Heart left ventricle (tissue), 16 donors: ENCODE measurements around the gene SDHB. TPM values are rescaled to one million over a fixed set of nuclear protein-coding genes. Genes with fewer than 3 reads are reported as not detected.

ENCODE experiments used
- ATAC-seq, 4 donors: fragments of 200-7000 bp; cut with Tn5 transposase; one replicate each; pipeline ENCODE4 v1.9.1; 2020 to 2022; ENCODE audit warnings: moderate library complexity in 4 of 4, mild to moderate bottlenecking in 3 of 4, moderate number of reproducible peaks in 1 of 4
- DNase-seq, 5 donors: peaks; one replicate each; pipeline ENCODE4 v3.0.0-alpha.2; 2020
- H3K27ac ChIP-seq, 12 donors: fragments of 200-600 bp; sonication (generic) in 4 of 12; one replicate each; pipeline versions ENCODE4 v1.5.0 to v1.8.0; 2016 to 2022; ENCODE audit warnings: mild to moderate bottlenecking in 2 of 12
- H3K27me3 ChIP-seq, 9 donors: fragments of 200-600 bp; sonication (generic) in 2 of 9; one replicate each; pipeline versions ENCODE4 v1.5.1 to v1.8.0; 2016 to 2022; ENCODE audit warnings: mild to moderate bottlenecking in 3 of 9
- H3K36me3 ChIP-seq, 9 donors: fragments of 200-600 bp; sonication (generic) in 2 of 9; one replicate each; pipeline versions ENCODE4 v1.5.0 to v1.8.0; 2018 to 2022; ENCODE audit warnings: mild to moderate bottlenecking in 2 of 9
- H3K4me1 ChIP-seq, 12 donors: fragments of 200-600 bp; sonication (generic) in 4 of 12; one replicate each; pipeline versions ENCODE4 v1.5.0 to v1.8.0; 2016 to 2022; ENCODE audit warnings: mild to moderate bottlenecking in 3 of 12
- H3K4me3 ChIP-seq, 12 donors: fragments of 200-600 bp; sonication (generic) in 4 of 12; one replicate each; pipeline versions ENCODE4 v1.5.0 to v1.8.0; 2017 to 2022; ENCODE audit warnings: mild to moderate bottlenecking in 9 of 12, moderate library complexity in 4 of 12
- H3K9me3 ChIP-seq, 12 donors: fragments of 200-600 bp; sonication (generic) in 4 of 12; one replicate each; pipeline versions ENCODE4 v1.5.0 to v1.8.0; 2016 to 2022; ENCODE audit warnings: mild to moderate bottlenecking in 1 of 12
- CTCF ChIP-seq, 12 donors: fragments of 200-600 bp; sonication (generic) in 4 of 12; IDR thresholded peaks; one replicate each; pipeline versions ENCODE4 v1.5.0 to v1.8.0; 2018 to 2022; ENCODE audit warnings: antibody characterized with exemption in 12 of 12, mild to moderate bottlenecking in 5 of 12
- POLR2A ChIP-seq, 2 donors: fragments of 450-650 bp; IDR thresholded peaks; one replicate each; pipeline ENCODE4 v1.6.1; 2017; ENCODE audit warnings: antibody characterized with exemption in 2 of 2, mild to moderate bottlenecking in 2 of 2, moderate library complexity in 2 of 2
- WGBS, 4 donors: extraction: QIAGEN DNeasy Blood & Tissue Kit in 2 of 4; methylation state at CpG; one replicate each; pipeline versions ENCODE4 v1.1.5 to v1.1.7; 2013 to 2018; 5-methylcytosine and 5-hydroxymethylcytosine counted together
- intact Hi-C, 10 donors: fragments of 100-400 bp; cut with DNase I; formaldehyde crosslinking; loops; one replicate each; pipeline versions ENCODE4 v1.11.1 to v1.14.2; 2022
- long read RNA-seq, 3 donors: library from polyadenylated mRNA; unstranded; transcript quantifications; one replicate each; pipeline ENCODE4 v2.0.0, GENCODE V29; 2020 to 2021
- polyA plus RNA-seq, 2 donors: library from polyadenylated mRNA; stranded (reverse); fragments of 200-250 nt; gene quantifications; one replicate each; pipeline ENCODE4 v1.2.3, GENCODE V29; 2013
- total RNA-seq, 9 donors: library from RNA; depleted of rRNA in 2 of 9; stranded (reverse); fragments of >200 nt in 2 of 9; fragmentation: NEBNext Ultra II Directional in 3 of 9; extraction: Animal tissue kit (Norgen Biotek cat#: 25700) in 3 of 9; gene quantifications; one replicate each; pipeline versions ENCODE4 v1.1.0 to v1.2.4, GENCODE V29; 2016 to 2023
- donor health status: ischemic (EF 13 %, LVEDD 7.1; RV severe dilation, severe dysfunction).
- donor health status: healthy with polysubstance abuse.
- donor health status: DM: no; HTN: yes; CAD: no.
- donor health status: DM: no; HTN: no; CAD: no.
- donor health status: ischemic (EF 25% LVEDD 6.9; RV normal size, moderate dysfunction).
- donor health status: ischemic (EF 25% LVEDD 5.7; RV mildly dilated, moderate dysfunction).
- donor health status: healthy.
- donor health status: DM: yes; HTN: yes; CAD: no.
- donor health status: ischemic (EF 35%, LVEDD 5.7; RV mildly dilated, moderate dysfunction).
- donor health status: nonischemic (EF 11% LVEDD 7.7; RV severe dilation, severe dysfunction).
- donor health status: DM: yes; HTN: yes; CAD: no.
- donor health status: PGD.
- donor health status: ischemic (EF 29% LVEDD 5.4; RV normal size, mild dysfunction).
- donor health status: nonischemic (EF 23%, LVEDD 6.1; RV moderate dilation, normal function).

The SDHB gene
- total RNA-seq (100 to 1,000 TPM; 226 to 617 (median 341) TPM), polyA plus RNA-seq (100 to 1,000 TPM; 174 to 305 TPM)
- long read RNA-seq, donor 1, transcript SDHB-201 (8 exons, 1,153 nt), result major isoform, 239 of 259 reads
- long read RNA-seq, donor 1, partial matches to known transcripts, result 13 of 259 reads
- long read RNA-seq, donor 1, other reads (novel, unspliced or antisense), result 7 of 259 reads
- long read RNA-seq, donor 2, transcript SDHB-201 (8 exons, 1,153 nt), result major isoform, 455 of 468 reads
- long read RNA-seq, donor 2, partial matches to known transcripts, result 8 of 468 reads
- long read RNA-seq, donor 2, other reads (novel, unspliced or antisense), result 5 of 468 reads
- long read RNA-seq, donor 3, transcript SDHB-201 (8 exons, 1,153 nt), result major isoform, 124 of 134 reads
- long read RNA-seq, donor 3, partial matches to known transcripts, result 8 of 134 reads
- long read RNA-seq, donor 3, other reads (novel, unspliced or antisense), result 1 of 134 reads

DNA sequence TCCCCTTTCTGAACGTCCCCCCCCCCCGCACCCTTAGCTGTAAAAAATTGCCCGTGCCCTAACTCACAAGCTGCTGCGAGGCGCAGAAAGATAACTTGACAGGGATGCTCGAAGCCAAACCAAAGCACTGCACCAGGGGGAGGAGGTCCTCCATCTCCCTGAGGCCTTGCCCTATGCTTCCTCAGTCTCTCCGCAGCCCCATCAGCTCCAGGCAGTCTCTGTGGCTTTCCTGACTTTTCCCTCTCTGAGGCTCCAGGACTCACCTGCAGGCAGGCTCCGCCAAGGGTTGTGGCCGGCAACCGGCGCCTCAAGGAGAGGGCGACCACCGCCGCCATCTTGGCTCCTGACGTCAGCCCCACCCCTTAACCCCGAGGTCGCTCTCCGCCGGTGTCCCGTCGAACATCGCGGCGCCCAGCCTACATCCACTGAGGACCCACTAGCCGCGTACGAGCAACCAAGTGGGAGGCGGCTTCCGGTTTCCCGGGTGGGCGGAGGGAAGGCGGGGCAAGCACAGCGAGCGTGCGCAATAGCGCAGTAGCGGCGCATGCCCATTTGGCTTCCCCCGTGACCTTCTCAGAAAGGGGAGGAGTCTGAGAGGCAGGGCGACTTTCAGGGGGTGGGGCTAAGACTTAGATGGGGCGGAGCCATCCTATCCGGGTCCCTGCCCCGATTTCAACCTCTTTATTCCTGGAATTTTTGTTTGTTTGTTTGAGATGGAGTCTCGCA lies at the start of gene SDHB:
Gene SDHB, minus strand, starts transcription at position 348 of the 726 bp plus-strand sequence. Its CDS starts 13 bp downstream, at position 335.
- ATAC-seq (peak; percentile 97 to 99 (median 99)), DNase-seq (peak; percentile 98 to 100 (median 99))
- intact Hi-C loops, result loop anchor here in 1 of 10 donors (5.0 kb wide), 1 partner anchor 42 kb away; the partner anchor contains the start of gene ATP13A2
- no peaks in the 10 kb centered on the region for H3K9me3 ChIP-seq
- peak within 1 kb of the TSS; percentile 68 to 95 (median 84) for H3K27ac ChIP-seq
- H3K4me3 ChIP-seq, result peak within 1 kb of the TSS; percentile 28 to 99 (median 77)
- H3K4me1 ChIP-seq, result peaks cover 0 to 32% (median 22%) of the 10 kb centered on the region in 12 donors
- WGBS, 4 donors, result 0 to 3% (median 0%) methylated on average over 17 to 44 of the region's 44 CpGs
- peaks cover 0 to 34% (median 25%) of the 10 kb centered on the region in 9 donors for H3K36me3 ChIP-seq
- TF ChIP-seq POLR2A (IDR thresholded peaks at IDR 0.05), result peak; percentile 74 to 90
- no peak for TF ChIP-seq CTCF (IDR thresholded peaks at IDR 0.05)
- H3K27me3 ChIP-seq, result no peaks in the 10 kb centered on the region

DNA sequence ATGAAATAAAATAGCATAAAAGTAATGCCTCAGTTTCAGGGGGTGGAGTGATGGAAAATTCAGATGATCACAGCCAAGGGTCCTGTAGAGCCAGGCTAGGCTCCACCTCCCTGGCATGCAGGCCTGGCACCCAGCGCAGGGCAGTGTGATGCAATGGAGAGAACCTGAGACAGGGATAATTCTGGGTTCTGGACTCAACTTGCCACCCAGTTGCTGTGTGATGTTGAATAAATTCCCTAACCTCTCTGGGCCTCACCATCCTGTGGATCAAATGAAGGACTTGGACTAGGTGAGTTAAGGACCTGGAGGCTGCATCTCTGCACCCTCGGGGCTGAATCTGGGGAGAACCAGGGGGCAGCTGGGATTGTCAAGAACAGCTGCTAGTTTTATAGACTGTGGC lies 48.4 kb upstream of the SDHB start:
- DNase-seq (no peak), ATAC-seq (no peak)
- Histone ChIP-seq H3K4me1 (peaks cover 0 to 13% (median 0%) of the 10 kb centered on the region in 12 donors), H3K9me3 (no peaks in the 10 kb centered on the region), H3K27me3 (peaks cover 0 to under 1% (median 0%) of the 10 kb centered on the region in 9 donors), H3K4me3 (no peak overlapping the region), H3K27ac (no peak overlapping the region), H3K36me3 (no peaks in the 10 kb centered on the region)
- TF ChIP-seq CTCF (IDR thresholded peaks at IDR 0.05), result no peak
- intact Hi-C loops, result no loop called here
- 78 to 84% (median 79%) methylated on average over 2 of the region's 2 CpGs for WGBS, 4 donors

DNA sequence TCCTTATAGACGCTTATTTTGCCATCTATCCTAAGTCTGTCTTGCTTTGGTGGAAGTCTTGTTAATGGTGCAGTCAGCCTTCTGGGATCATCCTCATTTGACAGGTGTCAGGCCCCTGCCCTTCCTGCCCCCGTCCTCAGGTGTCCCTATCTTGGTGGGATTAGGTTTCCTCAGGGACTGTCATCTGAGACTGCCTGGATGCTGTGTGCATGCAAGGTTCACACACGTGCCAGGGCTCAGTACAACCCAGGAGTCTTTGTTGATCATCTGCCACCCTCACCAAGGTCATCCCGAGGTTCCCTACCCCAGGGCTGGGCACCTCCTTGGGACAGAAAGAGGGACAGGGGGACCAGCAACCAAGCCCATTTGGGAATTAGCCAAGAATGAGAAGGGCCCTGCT lies 47.4 kb upstream of the SDHB start:
- Histone ChIP-seq H3K9me3 (no peaks in the 10 kb centered on the region), H3K4me3 (no peak overlapping the region), H3K27ac (no peak overlapping the region), H3K4me1 (peaks cover 0 to 13% (median 0%) of the 10 kb centered on the region in 12 donors), H3K27me3 (no peaks in the 10 kb centered on the region), H3K36me3 (no peaks in the 10 kb centered on the region)
- TF ChIP-seq CTCF (IDR thresholded peaks at IDR 0.05) (no peak), POLR2A (IDR thresholded peaks at IDR 0.05) (no peak)
- WGBS, 4 donors, result 62 to 78% (median 70%) methylated on average over 4 of the region's 4 CpGs
- intact Hi-C loops, result no loop called here
- DNase-seq (no peak), ATAC-seq (no peak)
